Urinary bladder (tissue), 4 donors: ENCODE results near the gene GNAZ. TPM values are rescaled to one million over a fixed set of nuclear protein-coding genes. Genes with fewer than 3 reads are reported as not detected.

Source experiments
- DNase-seq: peaks from one replicate; pipeline ENCODE4 v3.0.0-alpha.2; 2015; ENCODE audit errors: extremely low spot score
- H3K27ac ChIP-seq: one replicate; pipeline ENCODE4 v1.5.1; 2013; ENCODE audit warnings: low read depth, mild to moderate bottlenecking, moderate library complexity
- H3K36me3 ChIP-seq: one replicate; pipeline ENCODE4 v1.6.1; 2013; ENCODE audit warnings: mild to moderate bottlenecking, moderate library complexity; ENCODE audit not compliant: insufficient read depth
- H3K4me1 ChIP-seq: one replicate; pipeline ENCODE4 v1.6.1; 2013; ENCODE audit warnings: mild to moderate bottlenecking, moderate library complexity; ENCODE audit not compliant: insufficient read depth
- H3K4me3 ChIP-seq: one replicate; pipeline ENCODE4 v1.5.1; 2013; ENCODE audit warnings: low read depth, low read length
- WGBS: extraction: QIAGEN DNeasy Blood & Tissue Kit; methylation state at CpG from one replicate; pipeline ENCODE4 v1.1.7; 2013; 5-methylcytosine and 5-hydroxymethylcytosine counted together
- polyA plus RNA-seq: library from polyadenylated mRNA; stranded (reverse); fragments of 200-250 nt; gene quantifications from one replicate; pipeline ENCODE4 v1.2.3, GENCODE V29; 2013
- total RNA-seq: library from RNA; depleted of rRNA; stranded (reverse); fragments of >200 nt; gene quantifications from one replicate; pipeline ENCODE4 v1.2.3, GENCODE V29; 2014
- donor health status: healthy with polysubstance abuse.
- donor health status: healthy.

GNAZ gene
- total and polyA plus RNA-seq, 2 donors: 5.4 to 12.2 TPM

DNA sequence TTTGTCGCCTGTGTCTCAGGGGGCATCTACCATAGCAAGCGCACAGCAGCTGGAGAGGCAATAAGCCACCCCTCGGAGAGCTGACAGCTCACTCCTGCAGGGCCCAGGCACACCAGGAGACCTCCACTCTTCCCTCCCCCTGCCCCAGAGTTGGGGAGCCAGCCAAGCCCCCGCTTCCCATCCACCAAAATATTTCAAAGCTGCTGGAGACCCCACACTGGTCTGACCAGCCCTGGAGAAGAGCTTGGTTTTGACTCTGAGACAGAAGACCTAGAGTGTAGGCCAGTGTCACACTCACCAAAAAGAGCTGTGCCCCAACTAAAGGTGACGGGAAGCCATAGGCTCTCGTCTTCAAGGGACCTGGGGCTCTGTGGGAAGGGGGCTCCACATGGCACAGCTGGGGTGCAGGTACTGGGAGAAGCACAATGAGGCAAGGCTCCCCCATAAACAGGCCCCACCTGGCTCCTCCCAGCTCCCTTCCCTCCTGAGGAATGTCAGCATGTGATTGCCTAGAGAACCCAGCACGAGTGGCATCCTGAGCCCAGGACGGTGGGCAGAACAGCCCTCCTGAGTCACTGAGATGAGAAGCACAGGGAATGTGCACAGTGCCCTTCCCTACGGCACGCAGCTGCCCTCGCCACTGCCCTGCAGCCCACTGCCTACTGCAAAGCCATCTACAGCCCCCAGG, 5.8 kb upstream of the GNAZ start:
- H3K27ac ChIP-seq: no peak overlapping the region
- no peaks in the 10 kb centered on the region for H3K36me3 ChIP-seq
- 75% methylated on average over 11 of the region's 11 CpGs for WGBS
- no peak for DNase-seq
- H3K4me1 ChIP-seq: no peaks in the 10 kb centered on the region
- H3K4me3 ChIP-seq: no peak overlapping the region

DNA sequence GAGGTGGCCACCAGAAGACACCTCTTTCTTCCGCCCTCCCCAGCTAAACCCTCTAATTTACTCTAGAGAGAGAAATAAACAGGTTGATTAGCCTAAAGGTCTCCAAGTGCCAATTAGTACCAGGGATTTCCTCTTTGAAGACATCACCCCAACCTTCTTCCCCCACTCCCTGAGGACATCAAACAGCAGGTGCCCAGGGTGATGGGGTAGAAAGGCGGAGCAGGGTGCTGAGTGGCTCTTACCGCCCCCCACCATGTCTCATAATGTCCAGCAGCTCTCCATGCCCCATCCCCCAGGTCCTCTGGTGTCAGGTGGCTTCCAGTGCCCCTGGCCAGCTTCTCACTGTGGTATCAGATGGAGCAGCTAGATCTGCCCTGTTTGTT, 5.3 kb upstream of the GNAZ start:
- 94% methylated on average over 3 of the region's 3 CpGs for WGBS
- Histone ChIP-seq H3K36me3 (no peaks in the 10 kb centered on the region), H3K27ac (no peak overlapping the region), H3K4me3 (no peak overlapping the region), H3K4me1 (no peaks in the 10 kb centered on the region)
- DNase-seq: no peak

DNA sequence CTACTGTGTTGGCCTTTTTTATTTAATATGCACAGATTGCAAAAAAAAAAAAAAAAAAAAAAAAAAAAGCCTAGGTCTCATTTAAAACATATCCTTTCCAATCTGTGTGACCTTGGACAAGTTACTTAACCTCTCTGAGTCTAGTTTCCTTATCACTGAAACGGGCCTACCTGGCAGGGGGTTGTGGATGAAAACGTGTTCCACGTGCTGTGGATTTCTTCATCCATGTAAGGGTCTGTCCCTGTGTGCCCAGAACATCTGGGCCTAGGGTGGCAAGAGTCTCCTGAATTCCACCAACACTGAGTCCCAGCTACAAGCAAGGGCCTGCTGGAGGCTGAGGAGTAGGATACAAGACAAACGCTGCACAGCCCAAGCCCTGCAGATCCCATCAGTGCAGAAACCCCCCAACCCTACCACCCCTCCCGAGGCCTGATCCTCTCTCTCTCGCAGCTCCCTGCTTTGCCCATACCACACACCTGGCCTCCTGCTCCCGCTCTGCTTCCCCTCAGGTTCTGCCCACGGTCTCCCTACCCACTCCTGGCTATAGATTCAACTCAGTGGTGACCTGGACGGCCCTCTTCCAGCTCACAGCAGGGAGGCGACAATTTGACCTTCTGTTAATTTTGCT, 4.7 kb upstream of the GNAZ start:
- no peak overlapping the region for H3K4me3 ChIP-seq
- 81% methylated on average over 10 of the region's 10 CpGs for WGBS
- H3K4me1 ChIP-seq: no peaks in the 10 kb centered on the region
- DNase-seq: no peak
- no peaks in the 10 kb centered on the region for H3K36me3 ChIP-seq
- no peak overlapping the region for H3K27ac ChIP-seq

DNA sequence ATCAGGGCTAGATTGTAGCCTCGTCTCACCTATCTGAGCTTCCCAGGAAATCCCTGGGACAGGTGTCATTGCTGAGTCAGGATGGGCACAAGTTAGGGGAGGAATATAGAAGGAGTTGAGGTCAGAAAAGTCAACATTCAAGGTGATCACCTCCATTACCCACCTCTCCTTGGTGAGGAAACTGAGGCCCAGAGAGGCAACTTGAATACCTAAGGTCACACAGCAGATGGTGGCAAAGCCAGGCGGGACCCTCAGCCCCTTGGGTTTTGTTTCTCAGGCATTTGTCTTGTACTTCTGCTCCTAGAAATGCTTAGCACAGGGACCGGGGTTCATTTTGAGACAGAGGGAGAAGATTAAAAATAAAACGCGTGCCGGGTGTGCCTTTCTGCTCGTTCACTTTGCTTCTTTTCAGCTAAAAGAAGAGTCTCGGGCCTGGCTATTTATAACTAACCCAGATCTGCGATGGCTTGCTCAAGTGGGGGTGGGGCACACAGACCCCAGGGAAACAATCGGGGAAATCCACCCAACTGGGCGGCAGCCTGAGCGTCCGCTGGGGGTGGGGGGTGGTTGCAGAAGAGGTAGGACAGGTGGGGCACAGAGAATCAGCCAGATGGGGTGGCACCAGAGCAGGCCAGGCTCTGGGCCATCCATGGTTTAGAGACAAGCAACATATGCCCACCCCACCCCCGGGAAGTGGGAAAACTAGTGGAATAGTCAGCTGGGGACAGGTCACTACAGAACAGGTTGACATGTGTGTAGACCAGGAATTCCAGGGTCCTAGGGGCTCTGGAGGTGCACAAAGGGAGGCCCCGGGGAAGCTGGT, 3.9 kb upstream of the GNAZ start:
- H3K4me1 ChIP-seq: no peaks in the 10 kb centered on the region
- no peak overlapping the region for H3K27ac ChIP-seq
- no peaks in the 10 kb centered on the region for H3K36me3 ChIP-seq
- no peak for DNase-seq
- no peak overlapping the region for H3K4me3 ChIP-seq
- WGBS: 81% methylated on average over 15 of the region's 15 CpGs

DNA sequence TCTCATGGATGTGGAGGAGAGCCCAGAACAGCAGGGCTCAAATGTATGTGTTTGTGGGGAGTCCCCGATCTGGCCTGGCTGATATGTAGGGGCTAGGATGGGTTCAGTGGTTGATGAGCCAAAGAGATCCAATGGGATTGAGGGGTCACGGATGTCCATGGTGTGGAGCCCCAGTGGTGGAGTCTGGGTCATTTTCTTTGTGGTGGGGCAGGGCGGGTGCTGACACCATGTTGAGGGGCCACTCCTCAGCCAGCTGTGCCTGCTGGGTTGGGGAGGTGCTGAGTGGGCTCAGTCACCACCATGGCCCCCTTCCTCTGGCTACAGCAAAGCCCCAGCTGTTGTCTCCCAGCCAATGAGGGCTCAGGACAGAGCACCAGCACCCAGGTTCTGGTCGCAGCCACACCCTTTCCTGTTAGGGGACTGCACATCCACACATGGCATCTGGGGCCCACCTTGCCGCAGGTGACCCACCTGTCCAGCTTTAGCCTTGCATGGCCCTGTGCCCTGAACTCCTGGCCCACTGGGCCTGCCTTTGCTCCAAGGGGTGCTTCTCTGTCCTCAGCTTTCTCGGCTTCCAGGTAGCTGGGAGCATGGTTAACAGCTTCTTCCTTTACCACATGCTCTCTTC, 3.2 kb upstream of the GNAZ start:
- DNase-seq: no peak
- H3K27ac ChIP-seq: no peak overlapping the region

DNA sequence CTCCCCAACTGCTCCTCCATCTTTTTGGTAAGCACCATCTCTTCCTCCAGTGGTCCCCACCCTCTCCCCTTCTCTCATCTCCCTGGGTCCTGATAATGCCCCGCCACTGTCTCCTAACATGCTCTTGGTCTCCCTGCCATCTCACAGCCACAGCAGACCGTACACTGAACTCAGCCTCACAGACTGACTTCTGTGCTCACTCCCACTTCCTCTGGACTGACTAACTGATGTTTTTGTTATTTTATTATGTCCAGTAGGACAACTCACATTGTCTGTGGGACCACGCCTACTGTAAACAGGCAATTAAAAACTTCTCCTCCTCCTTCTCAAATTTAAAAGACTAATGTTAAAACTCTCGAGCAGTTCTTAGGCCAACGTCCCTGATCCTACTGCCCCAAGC, 2.6 kb upstream of the GNAZ start:
- H3K4me1 ChIP-seq: no peaks in the 10 kb centered on the region
- WGBS: 81% methylated on average over 5 of the region's 5 CpGs
- no peaks in the 10 kb centered on the region for H3K36me3 ChIP-seq
- H3K4me3 ChIP-seq: no peak overlapping the region
- no peak overlapping the region for H3K27ac ChIP-seq
- DNase-seq: no peak

More for the DNA sequence above, 3.2 kb upstream of the GNAZ start:
- Histone ChIP-seq H3K4me3 (no peak overlapping the region), H3K4me1 (no peaks in the 10 kb centered on the region), H3K36me3 (no peaks in the 10 kb centered on the region)
- 90% methylated on average over 6 of the region's 6 CpGs for WGBS

DNA sequence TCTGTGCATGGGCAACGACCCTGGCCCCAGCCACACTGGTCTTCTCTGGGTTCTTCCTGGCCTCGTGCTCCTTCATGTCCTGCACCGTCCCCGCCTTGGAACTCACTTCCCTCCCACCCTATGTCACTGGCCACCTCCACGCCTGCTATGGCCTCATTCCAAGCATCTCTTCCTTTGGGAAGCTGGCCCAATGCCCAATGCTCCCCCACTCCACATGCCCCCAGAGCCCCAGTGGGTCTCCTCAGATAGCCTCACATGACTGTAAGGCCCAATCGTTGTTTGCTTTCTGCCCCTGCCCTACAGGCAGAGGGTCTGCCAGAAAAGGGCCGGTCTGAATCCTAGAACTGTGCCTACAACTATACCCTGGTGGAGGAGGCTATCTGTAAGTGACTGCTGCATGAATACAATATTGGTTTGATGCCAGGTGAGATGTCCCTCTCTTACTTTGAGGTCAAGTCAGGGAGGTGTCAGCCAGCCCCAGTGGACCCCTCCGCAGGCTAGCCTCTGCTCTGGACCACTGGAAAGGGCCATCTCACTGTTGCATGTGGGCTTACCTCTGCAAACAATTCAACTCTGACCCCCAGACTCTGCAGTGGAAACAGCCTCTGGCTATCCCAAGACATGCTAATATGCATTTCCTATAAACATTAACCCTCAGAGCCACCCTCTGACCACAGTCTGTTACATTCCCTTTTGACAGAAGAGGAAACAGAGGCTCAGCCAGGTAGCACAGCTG, 2.1 kb upstream of the GNAZ start:
- H3K27ac ChIP-seq: no peak overlapping the region
- H3K4me3 ChIP-seq: no peak overlapping the region
- no peak for DNase-seq
- H3K36me3 ChIP-seq: no peaks in the 10 kb centered on the region
- WGBS: 75% methylated on average over 8 of the region's 8 CpGs
- H3K4me1 ChIP-seq: no peaks in the 10 kb centered on the region

DNA sequence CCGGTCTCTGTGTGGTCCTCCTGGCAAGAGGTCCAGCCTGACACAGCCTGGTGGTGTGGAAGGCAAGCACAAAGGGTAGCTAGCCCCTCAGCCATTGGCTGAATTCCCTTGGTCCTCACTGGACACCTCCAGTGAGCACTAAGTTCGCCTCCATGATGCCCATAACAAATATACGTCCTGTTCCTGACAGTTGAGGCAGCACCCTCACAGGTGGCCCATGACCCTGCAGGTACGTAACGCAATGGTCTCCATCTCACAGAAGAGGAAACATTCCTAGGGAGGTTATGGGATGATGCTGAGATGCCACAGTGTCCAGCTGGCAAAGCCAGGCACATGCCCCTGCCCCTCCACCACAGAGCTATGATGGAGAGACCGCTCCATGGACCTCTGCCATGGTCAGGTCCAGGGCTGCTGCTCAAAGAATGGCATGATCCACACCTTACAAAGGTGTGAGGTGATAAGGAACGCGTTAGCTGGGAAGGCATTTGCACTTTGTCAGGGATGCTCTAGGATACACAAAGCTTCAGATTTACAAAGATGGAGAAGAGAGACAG, 1.4 kb upstream of the GNAZ start:
- 84% methylated on average over 8 of the region's 8 CpGs for WGBS
- DNase-seq: no peak
- Histone ChIP-seq H3K36me3 (no peaks in the 10 kb centered on the region), H3K27ac (no peak overlapping the region), H3K4me1 (no peaks in the 10 kb centered on the region), H3K4me3 (no peak overlapping the region)

DNA sequence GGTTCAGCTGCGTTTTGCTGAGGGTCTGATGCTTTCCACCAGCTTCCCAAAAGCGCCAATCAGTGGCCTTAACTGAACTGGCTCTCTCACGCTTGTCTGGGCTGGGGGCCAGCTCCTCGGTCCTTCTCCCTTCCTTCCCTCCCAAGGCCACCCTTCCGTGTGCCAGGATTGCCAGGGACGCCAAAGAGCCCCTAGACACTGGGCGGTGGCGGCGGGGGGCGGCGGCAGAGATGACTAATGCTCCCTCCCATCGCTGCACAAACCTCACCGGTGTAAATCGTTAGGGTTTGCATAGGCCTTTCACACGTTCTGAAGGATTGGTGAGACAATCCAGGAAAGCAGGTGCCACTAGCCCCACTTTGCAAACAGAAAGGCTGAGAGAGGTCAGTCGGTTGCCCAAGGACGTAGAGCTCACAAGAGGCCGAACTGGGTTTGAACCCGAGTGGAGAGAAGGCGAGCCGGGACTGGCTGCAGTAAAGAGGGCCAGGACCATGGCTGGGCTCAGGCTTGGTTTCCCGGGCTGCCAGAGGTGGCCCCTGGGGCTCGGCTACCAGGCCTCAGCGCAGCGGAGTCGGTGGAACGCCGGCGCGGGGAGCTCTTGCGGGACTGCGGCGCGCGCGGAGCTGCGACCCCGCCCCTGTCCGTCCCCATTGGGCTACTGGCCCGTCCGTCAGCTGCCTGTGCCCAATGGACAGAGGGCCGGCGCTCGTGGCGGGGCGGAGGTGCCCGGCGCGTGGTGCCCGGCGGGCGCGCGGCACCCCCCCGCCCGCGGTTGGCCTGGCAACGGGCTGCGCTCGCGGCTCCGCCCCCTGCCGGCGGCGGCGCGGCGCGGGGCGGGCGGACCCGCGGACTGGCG, 589 bp upstream of the GNAZ start:
- DNase-seq: peak; percentile 43
- Histone ChIP-seq H3K4me1 (no peaks in the 10 kb centered on the region), H3K36me3 (no peaks in the 10 kb centered on the region), H3K27ac (no peak overlapping the region), H3K4me3 (peak overlapping the region; percentile 56)
- WGBS: 2% methylated on average over 64 of the region's 74 CpGs

DNA sequence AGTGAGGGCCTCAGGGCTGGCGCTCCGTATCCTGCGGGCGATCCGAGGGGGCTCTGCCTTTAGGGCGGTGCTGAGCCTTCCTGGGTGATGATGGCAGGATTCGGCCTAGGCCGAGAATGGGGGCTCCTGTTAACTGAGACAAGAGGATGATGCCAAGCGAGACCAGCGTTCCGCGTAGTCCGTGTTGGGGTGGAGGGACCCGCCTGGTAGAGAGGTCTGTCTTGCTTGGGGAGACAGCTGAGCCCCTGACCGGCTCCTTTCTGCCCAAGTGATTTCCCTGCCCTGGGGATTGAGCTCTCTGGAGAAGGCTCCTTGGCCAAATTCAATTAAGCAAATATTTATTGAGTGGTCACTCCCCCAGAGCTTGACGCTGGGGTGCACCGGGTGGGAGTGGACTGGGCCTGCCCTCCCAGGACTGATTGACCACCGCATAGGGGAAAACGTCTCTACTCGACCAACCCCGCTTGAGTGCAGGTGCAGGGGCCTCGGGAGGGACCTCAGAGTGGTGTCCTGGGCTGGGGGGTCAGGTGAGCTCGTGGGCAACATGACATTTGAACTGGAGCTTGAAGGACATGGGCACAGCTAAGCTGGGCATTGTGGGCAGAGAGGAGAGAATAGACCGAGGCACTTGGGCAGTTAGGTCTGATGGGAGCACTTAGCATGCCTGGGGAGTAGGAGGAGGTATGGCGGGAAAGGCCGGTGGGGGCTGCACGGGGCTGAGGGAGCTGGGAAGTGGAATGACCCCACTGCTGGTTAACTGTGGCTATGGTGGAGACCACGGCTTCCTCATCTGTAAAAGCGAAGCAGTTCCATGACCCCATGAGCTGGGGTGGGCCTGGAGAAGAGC, 1.1 kb downstream of the GNAZ start:
- no peaks in the 10 kb centered on the region for H3K4me1 ChIP-seq
- 56% methylated on average over 29 of the region's 29 CpGs for WGBS
- H3K36me3 ChIP-seq: no peaks in the 10 kb centered on the region
- H3K4me3 ChIP-seq: peak overlapping the region; percentile 56
- H3K27ac ChIP-seq: no peak overlapping the region
- DNase-seq: no peak

DNA sequence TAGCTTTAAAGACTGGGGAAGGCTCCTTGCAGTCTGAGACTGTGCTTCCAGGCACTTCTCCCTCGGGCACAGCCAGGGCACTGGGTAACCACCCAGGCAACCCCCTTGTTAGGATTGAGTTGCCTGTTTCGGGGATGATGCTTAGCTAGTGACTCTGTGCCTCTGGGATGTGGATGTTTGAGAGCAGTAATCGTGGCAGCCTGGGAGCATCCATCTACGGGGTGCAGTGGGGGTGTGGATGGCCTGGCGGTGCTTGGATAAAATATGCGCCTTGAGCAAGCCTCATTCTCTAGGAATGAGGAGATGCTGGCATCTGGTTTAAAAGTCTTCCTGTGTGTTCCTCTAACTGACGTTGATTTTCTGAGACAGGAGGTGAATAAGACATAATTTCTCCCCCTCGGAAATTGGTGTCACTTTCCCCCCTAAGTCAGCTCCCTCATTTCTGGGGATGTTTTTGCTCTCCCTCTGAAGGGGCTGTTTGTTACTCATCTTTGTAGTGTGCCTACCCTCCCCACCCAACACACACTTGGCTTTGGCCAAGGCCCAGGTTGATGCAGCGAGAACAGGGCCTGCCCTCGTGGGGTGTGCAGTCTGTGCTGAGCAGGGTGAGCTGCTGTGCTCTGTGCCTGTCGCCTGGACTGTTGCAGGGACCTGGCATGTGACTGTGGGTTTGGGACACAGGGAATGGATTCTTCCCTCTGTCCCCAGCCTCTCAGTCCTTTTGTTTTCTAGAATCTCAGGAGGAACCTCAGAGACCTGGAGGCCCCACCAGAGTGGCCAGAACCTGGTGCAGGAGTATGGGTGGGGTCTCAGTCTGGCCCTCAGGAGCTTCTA, 2.0 kb downstream of the GNAZ start:
- Histone ChIP-seq H3K27ac (no peak overlapping the region), H3K4me3 (no peak overlapping the region)

More for the DNA sequence above, 2.0 kb downstream of the GNAZ start:
- H3K36me3 ChIP-seq: no peaks in the 10 kb centered on the region
- no peak for DNase-seq
- no peaks in the 10 kb centered on the region for H3K4me1 ChIP-seq
- WGBS: 85% methylated on average over 11 of the region's 11 CpGs
